ENCODE results near the gene ZBTB24. TPM values are rescaled to one million over a fixed set of nuclear protein-coding genes. Genes with fewer than 3 reads are reported as not detected.

Gene ZBTB24
- total and polyA plus RNA-seq, 2 donors (not counting 3 experiments of a cell fraction or from before 2014, with no cell fraction given): 1.9 to 6.2 TPM

DNA sequence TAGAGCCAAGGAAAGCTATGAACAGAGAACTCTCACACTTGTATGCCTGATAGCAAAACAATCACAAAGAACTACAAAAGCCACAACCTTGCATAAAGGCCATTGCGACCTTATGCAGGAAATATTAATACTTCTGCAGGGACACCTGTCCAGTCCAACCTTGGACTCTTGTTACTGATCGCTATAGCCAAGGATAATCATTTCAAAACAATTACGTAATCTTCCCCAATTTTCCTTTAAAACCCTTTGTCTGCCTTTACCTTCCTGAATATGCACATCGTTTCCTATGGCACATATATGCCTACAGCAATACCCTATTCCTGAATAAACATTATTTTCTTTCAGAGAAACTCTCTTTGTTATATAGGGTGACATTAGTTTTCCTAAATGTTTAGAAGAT lies 65.4 kb downstream of the ZBTB24 start:
- no peak overlapping the region for H3K4me2 ChIP-seq (ENCODE audit: insufficient read depth, low read length)
- FAIRE-seq: no peak
- H3K9me1 ChIP-seq (replicated peaks; ENCODE audit: control insufficient read depth, extremely low read depth, insufficient read depth, low read length): no peaks in the 10 kb centered on the region
- dilution Hi-C loops (cut with MboI; ENCODE audit: extremely low pct_ligation_motif_present, low sequenced_read_pairs) (no loop called here), intact Hi-C loops (cut with micrococcal nuclease) (no loop called here)
- H3K9ac ChIP-seq (replicated peaks; ENCODE audit: extremely low read depth, insufficient read depth, low read length): no peak overlapping the region
- H3K27ac ChIP-seq (ENCODE audit: insufficient read depth, low read depth, low read length): no peak overlapping the region
- H4K20me1 ChIP-seq (replicated peaks; ENCODE audit: control insufficient read depth, extremely low read depth, insufficient read depth, low read length): no peaks in the 10 kb centered on the region
- TF ChIP-seq GATA2 (IDR thresholded peaks at IDR 0.05; ENCODE audit: insufficient read depth, insufficient read length, low read depth, low read length): no peak
- TF ChIP-seq MYC (IDR thresholded peaks at IDR 0.05; ENCODE audit: low read depth, low read length): no peak
- no peak for TF ChIP-seq POLR2A (IDR thresholded peaks at IDR 0.05; ENCODE audit: low read depth, low read length)
- no peak for TF ChIP-seq JUN (IDR thresholded peaks at IDR 0.05; ENCODE audit: borderline replicate concordance, insufficient read depth, insufficient read length, low read depth)
- no peak for TF ChIP-seq EZH2 (IDR thresholded peaks at IDR 0.05; ENCODE audit: borderline replicate concordance, low read depth, low read length, severe bottlenecking)
- no peak for TF ChIP-seq FOS (IDR thresholded peaks at IDR 0.05; ENCODE audit: borderline replicate concordance, insufficient read depth, low read length)
- TF ChIP-seq POLR2AphosphoS5 (IDR thresholded peaks at IDR 0.05; ENCODE audit: insufficient read depth, low read depth, low read length): no peak
- TF ChIP-seq, protein P1, sequence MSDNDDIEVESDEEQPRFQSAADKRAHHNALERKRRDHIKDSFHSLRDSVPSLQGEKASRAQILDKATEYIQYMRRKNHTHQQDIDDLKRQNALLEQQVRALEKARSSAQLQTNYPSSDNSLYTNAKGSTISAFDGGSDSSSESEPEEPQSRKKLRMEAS (IDR thresholded peaks at IDR 0.05; ENCODE audit: insufficient read depth, insufficient read length): no peak
- TF ChIP-seq CTCF (IDR thresholded peaks at IDR 0.05; ENCODE audit: extremely low read depth in 1 of 2, insufficient read depth in 1 of 2, low read depth in 1 of 2, low read length in 2 of 2): no peak
- no peaks in the 10 kb centered on the region for H3K79me2 ChIP-seq (ENCODE audit: control insufficient read depth, insufficient read depth, low read length)
- ChIA-PET POLR2A (no interaction called here), CTCF (no interaction called here)
- peaks cover 0 to 4% of the 10 kb centered on the region in 2 experiments for H3K27me3 ChIP-seq (ENCODE audit: control insufficient read depth in 2 of 2, insufficient read depth in 2 of 2, low read length in 2 of 2)
- H2AFZ ChIP-seq (ENCODE audit: low read depth, low read length): no peak overlapping the region
- no peak overlapping the region for H3K4me3 ChIP-seq (replicated peaks in 1 of 3; ENCODE audit: insufficient read depth in 1 of 3, low read depth in 1 of 3, low read length in 3 of 3)
- BruUV-seq (replicated peaks): no TSS peak
- no peaks in the 10 kb centered on the region for H3K36me3 ChIP-seq (ENCODE audit: control insufficient read depth in 2 of 2, extremely low read depth in 1 of 2, insufficient read depth in 2 of 2, low read length in 2 of 2)
- no peaks in the 10 kb centered on the region for H3K9me3 ChIP-seq (replicated peaks; ENCODE audit: control insufficient read depth, insufficient read depth, low read length)
- DNase-seq (ENCODE audit: low read depth, low spot score): no peak
- no peaks in the 10 kb centered on the region for H3K4me1 ChIP-seq (ENCODE audit: control insufficient read depth, extremely low read depth, insufficient read depth, low read length)

Other genes with a start within 250 kb of the ZBTB24 start
- 162 and 172 TPM in 2 replicates for gene CD164, start 100.8 kb downstream of the ZBTB24 start, total RNA-seq
- 116 and 129 TPM in 2 replicates for gene CD164, start 100.8 kb downstream of the ZBTB24 start, polyA plus RNA-seq
- 0.25 and 0.33 TPM in 2 replicates for gene PPIL6, start 42.6 kb downstream of the ZBTB24 start, total RNA-seq
- gene PPIL6, start 42.6 kb downstream of the ZBTB24 start, polyA plus RNA-seq: 0.11 and 0.25 TPM in 2 replicates
- 6.9 and 8.5 TPM in 2 replicates for gene SMPD2, start 42.5 kb downstream of the ZBTB24 start, total RNA-seq
- gene SMPD2, start 42.5 kb downstream of the ZBTB24 start, polyA plus RNA-seq: 10.0 and 11.5 TPM in 2 replicates
- gene MICAL1, start 27.4 kb downstream of the ZBTB24 start, total RNA-seq: 36.5 and 38.7 TPM in 2 replicates
- gene MICAL1, start 27.4 kb downstream of the ZBTB24 start, polyA plus RNA-seq: 39.4 and 44.5 TPM in 2 replicates
- 3.2 and 4.0 TPM in 2 replicates for gene AK9, start 208.0 kb upstream of the ZBTB24 start, total RNA-seq
- 1.2 and 1.4 TPM in 2 replicates for gene AK9, start 208.0 kb upstream of the ZBTB24 start, polyA plus RNA-seq
- 11.5 and 12.2 TPM in 2 replicates for gene FIG4, start 208.1 kb upstream of the ZBTB24 start, total RNA-seq
- 5.7 and 7.9 TPM in 2 replicates for gene FIG4, start 208.1 kb upstream of the ZBTB24 start, polyA plus RNA-seq

Data from endothelial cell of umbilical vein (primary cell).